NCI-H2196 (cell line): ENCODE data around the gene RGS19.
A peak's percentile ranks its signal among the peaks of the same experiment; 100 is the strongest.
"Not testable (repeated sequence)": the region's sequence is repeated elsewhere in the genome, so short reads cannot be mapped to it uniquely, and the experiment has no call there.

Experiments used
- DNase-seq: peaks from one replicate; lab custom pipeline; 2025; ENCODE audit not compliant: unreplicated experiment; lab: John Stamatoyannopoulos, UW

RGS19 gene, protein sequence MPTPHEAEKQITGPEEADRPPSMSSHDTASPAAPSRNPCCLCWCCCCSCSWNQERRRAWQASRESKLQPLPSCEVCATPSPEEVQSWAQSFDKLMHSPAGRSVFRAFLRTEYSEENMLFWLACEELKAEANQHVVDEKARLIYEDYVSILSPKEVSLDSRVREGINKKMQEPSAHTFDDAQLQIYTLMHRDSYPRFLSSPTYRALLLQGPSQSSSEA

DNA sequence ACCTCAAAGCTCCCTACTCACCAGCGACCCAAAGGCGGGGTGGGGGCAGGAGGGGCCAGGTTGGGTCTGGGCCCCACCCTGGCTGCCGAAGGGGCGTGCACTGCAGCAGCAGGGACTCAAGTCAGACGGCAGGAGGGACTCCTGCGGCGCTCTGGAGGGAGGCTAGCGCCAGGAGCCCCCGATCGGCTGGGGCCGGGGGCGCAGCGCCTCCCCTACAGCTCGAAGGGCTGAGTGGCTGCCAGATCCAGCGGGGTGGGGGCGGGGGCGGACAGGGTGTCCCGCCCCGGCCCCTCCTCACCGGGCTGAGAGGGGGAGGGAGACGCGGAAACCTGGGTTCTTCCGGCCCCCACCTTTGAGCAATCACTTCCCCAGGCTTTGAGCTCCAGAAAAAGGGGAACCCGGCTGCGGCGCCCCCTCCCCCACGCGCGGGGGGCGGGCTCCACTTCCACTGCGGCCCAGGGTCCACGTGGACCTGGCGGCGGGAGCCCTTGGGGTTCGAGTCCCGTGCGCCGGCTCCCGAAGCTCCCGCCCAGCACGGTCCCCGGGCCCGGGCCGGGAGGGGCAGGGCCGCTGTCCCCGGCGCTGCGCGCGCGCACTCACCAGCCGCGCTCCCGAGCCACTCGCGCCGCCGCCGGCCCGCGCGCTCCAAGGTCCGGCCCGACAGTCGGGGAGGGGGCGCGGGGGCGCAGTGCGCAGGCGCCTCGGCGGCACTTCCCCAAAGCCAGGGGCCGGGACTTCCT lies at the start of gene RGS19:
RGS19 (minus strand) TSS at position 246 of the 740 bp plus-strand sequence. CDS start 2,632 bp downstream, outside the sequence.
- DNase-seq = peak; percentile 87

DNA sequence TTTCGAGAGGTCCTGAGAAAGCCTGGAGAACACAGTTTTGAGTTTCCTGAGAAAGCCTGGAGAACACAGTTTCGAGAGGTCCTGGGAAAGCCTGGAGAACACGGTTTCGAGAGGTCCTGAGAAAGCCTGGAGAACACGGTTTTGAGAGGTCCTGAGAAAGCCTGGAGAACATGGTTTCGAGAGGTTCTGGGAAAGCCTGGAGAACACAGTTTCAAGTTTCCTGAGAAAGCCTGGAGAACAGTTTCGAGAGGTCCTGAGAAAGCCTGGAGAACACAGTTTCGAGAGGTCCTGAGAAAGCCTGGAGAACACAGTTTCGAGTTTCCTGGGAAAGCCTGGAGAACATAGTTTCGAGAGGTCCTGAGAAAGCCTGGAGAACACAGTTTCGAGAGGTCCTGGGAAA lies 44.2 kb upstream of the RGS19 start:
- not testable (repeated sequence) for DNase-seq

DNA sequence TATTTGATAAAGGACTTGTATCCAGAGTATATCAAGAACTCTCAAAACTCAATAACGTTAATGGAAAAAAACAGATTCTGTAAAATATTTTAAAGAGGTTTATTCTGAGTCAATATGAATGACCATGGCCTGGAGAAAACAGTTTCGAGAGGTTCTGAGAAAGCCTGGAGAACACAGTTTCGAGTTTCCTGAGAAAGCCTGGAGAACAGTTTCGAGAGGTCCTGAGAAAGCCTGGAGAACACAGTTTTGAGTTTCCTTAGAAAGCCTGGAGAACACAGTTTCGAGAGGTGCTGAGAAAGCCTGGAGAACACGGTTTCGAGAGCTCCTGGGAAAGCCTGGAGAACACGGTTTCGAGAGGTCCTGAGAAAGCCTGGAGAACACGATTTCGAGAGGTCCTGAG lies 43.6 kb upstream of the RGS19 start:
- DNase-seq = not testable (repeated sequence)

DNA sequence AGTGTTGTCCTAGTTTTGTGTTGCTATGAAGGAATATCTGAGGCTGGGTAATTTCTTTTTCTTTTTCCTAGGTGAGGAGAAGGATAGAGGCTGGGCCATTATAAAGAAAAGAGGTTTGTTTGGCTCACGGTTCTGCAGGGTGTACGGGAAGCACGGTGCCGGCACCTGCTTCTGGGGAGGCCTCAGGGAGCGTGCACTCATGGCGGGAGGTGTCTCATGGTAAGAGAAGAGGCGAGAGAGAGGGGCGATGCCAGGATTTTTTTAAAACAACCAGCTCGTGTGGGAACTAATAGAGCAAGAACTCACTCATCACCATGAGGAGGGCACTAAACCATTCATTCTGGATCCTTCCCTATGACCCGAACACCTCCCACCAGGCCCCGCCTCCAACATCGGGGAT lies 42.3 kb upstream of the RGS19 start:
- no peak for DNase-seq

DNA sequence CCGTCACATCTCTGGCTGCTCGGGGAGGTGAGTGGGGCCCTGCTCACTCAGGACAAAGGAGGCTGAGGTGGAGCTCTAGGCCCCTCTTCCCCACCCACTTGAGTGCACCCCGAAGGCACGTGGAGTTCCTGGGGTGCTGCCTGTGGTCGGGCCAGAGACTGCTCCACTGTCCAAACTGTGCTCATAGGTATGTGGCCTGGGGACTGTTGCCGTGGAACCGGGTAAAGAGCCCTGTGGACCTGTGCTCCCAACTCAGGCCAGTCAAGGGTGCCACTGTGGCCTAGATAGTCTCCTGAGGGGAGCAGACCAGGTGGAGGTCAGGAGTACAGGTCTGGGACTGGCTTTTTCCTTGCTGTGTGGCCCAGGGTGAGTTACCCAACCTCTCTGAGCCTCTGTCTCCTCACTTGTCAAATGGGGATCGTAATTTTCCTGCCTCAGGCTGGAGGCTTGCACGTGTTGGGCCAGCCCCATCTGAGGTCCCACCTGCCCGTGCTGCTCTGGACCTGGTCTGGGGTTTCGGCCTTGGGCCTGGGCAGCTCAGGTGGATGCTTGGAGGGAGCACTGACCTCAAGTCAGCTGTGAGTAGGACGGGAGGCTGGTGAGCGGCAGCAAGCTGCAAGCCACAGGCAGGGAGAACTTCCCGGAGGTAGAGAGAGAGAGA lies 40.5 kb upstream of the RGS19 start:
- no peak for DNase-seq

DNA sequence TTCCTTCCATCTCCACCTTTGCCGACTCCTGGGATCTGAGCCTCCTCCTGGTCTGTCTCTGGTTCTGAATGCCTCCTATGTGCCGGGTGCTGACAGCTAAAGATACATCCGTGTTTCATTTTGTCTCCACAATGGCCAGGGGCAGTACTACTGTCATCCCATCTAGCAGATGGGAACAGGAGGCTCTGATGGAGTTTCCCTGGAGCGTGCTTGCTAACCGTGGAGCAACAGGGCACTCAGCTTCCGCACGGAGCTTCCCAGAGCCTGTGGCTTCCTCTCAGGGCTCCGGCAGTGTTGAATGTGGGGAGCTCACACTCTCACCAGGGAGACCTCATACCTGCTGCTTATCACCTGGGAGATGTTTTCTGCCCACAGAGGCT lies 40.0 kb upstream of the RGS19 start:
- no peak for DNase-seq

DNA sequence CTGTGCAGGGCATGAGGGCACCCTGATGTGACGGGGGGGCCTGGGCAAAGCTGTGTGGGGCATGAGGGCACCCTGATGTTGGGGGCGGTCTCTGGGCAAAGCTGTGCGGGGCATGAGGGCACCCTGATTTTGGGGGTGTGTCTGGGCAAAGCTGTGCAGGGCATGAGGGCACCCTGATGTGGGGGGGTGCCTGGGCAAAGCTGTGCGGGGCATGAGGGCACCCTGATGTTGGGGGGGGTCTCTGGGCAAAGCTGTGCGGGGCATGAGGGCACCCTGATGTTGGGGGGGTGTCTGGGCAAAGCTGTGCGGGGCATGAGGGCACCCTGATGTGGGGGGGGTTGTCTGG lies 38.1 kb upstream of the RGS19 start:
- not testable (repeated sequence) for DNase-seq

DNA sequence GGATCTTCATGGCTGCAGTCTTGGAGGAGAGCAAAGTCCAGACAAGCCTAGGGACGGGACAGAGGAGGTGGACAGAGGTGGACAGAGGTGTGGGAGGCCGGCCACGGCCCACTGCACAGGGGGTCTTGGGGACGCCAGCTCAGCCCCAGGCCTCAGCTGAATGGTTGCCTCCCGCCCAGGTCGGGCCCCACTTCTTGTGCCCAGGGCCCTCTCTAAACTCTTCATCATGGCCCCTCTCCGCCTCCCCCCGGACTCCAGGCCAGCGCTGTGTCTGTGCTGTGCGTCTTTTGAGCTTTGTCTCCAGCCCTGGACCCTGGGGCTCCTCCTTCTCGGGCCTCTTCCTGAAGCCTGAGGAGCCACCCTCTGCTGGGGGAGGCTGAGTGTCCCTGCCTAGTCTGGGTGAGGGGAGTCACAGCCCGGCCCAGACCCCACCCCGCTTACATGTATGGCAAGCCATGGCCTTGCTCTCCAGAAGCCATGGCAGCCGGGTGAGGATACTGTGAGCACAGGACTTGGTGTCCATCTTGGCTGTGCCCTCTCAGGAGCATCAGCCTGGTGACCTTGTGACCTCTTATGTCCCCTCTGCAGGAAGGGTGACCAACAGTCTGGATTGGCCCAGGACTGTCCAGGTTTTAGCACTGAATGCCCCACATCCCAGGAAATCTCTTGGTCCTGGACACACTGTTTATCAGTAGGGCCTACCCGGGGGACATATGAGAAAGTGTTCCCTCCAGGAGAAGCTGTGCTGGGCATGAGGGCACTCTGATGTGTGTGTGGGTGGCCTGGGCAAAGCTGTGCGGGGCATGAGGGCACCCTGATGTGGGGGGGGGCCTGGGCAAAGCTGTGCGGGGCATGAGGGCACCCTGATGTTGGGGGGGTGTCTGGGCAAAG lies 37.5 kb upstream of the RGS19 start:
- no peak for DNase-seq

DNA sequence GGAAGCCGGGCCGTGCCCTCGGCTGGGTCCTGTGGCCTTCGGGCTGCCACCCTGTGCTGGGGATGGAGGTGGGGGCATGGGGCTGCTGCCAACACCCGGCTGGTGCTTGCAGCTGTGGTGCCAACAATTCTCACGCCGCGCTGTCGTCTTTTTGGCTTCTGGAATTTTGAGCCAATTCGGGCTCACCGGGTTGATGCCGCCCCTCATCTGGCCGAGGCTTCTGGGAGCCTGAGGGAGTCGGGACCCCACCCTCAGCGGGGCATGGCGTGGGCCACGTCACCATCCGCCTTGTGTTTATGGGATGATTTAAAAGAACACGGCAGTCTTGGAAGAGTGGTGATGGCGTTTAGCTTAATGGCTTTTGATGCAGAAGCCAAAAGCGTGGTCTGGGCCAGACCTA lies 36.7 kb upstream of the RGS19 start:
- no peak for DNase-seq

DNA sequence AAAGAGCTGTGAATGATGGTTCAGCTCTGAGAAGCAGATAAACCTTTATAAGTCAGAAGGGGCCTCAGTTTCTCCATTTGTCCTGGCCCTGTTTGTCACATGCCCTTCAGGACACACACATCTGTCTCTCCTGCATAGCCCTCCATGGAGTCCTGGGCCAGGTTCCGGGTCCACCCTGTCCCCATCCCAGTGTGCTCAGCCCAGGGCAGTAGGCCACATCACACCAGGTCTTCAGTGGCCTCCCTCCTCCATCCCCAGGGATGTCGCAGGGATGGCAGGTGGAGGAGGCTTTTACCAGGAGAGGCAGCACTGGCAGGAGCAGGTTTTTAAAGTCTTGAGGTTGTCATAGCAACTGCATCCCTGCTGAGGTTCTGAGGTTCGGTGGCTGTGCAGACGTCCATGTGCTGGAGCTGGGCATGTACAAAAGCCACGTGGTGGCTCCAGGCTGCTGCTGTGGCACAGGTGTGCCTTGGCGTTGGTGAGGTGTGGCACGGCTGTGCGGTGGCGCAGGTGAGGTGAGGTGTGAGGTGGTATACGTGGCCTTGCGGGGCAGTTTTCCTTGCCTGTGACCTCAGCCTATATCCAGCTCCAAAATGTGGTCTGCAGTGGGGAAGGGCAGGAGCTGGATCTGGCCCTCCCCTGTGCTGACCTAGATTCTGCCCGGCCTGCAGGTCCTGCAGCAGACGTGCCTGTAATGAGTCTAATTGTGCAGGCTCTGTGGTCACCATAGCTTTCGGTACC lies 36.0 kb upstream of the RGS19 start:
- DNase-seq = no peak

DNA sequence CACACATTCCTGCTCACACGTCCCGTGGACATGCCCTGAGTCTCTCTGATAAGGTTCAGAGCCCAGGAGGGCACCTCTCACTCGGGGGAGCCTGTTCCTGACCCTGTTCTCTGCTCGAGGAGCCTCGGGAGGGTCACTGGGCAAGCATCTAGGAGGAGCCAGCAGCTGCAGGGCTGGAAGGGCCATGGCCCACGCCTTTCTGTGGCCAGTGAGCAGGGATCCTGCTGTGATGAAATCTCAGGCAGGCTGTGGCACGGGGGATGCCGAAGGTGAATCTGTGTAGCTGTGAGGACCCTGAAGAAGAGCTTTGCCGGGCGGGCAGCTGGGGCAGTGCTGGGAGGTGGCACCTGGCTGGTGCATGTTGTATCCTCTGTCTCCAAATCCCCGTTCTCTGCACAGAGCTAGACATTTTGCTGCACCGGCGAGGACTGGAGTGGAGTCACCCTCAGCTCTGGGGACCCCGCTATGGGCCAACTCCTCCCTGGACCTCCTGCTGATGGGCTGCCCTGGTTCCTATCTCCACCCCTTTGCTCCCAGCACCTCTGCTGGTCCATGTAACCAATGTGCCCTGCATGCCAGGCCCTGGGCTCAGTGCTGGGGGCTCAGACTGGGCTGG lies 35.1 kb upstream of the RGS19 start:
- no peak for DNase-seq

DNA sequence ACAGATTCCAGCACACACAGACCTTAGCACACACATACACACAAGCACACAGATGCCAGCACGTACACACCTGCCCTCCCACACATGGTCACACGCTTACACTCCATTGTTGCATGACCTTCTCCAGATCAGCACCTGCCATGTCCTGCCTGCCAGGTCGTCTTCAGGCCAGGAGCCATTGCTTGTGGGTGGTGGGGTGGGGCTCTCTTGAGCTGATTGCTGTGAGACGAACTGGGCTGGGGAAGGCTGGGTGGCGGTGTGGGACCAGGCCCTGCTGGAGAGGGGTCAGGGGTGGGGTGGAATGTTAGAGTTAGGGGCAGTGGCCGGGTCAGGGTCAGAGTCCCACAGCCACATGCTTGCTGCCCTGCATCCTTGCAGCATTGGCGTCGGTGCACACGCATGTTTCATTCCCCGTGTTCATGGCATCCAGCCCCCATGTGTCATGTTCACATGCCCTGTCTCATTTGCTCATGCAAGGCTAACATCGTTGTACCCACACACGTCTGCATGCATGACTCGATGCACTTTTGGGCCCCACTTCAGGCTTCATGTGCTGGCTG lies 34.6 kb upstream of the RGS19 start:
- DNase-seq = no peak

DNA sequence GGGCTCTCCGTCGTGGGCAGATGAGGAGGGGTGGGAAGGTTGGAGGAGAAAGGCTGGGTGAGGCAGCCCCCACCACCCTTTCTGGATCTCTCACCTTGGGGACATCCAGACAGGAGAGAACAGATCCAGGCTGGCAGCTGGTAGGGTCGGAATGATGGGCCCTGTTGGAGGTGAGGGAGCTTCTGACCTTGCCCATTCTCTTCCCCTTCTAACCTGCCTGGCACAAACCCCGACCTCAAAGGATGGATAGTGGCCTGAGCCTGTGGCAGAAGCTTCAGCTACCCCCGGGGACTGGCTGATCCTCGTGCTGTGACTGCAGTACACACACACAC lies 34.1 kb upstream of the RGS19 start:
- DNase-seq = no peak

DNA sequence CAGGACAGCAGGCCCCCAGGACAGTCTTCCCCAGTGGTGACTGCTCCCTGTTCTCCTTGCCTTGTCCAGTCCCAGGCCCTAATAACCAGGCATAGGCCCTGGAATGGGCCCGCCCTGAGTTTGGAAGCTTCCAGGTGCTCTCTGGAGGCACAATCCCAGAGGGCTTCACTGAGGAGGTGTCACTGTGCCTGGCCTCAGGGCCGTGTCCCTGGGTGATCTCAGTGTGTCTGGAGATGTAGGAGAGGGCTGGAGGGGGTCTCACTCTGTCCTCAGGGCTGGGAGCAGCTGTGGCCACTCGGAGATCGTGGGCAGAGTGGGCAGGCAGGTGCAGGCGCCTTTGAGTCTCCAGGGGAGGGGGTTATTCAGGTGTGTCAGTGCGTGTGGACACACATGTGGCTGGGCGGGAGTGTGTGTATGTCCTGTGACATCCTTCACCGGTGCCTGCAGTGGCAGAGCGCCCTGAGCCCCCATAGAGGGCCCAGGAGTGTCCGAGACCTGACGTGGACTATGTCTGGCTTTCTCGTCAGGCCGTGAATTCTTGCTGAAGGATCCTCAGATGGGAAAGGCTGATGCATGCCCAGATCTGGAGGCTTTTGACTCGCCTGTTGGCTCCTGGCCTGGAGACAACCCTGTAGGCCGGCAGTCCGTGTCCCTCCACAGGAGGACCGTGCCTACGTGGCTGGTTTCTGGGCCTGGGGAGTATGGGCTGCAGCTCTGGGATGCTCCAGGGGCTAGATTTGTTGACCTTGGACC lies 33.5 kb upstream of the RGS19 start:
- no peak for DNase-seq

DNA sequence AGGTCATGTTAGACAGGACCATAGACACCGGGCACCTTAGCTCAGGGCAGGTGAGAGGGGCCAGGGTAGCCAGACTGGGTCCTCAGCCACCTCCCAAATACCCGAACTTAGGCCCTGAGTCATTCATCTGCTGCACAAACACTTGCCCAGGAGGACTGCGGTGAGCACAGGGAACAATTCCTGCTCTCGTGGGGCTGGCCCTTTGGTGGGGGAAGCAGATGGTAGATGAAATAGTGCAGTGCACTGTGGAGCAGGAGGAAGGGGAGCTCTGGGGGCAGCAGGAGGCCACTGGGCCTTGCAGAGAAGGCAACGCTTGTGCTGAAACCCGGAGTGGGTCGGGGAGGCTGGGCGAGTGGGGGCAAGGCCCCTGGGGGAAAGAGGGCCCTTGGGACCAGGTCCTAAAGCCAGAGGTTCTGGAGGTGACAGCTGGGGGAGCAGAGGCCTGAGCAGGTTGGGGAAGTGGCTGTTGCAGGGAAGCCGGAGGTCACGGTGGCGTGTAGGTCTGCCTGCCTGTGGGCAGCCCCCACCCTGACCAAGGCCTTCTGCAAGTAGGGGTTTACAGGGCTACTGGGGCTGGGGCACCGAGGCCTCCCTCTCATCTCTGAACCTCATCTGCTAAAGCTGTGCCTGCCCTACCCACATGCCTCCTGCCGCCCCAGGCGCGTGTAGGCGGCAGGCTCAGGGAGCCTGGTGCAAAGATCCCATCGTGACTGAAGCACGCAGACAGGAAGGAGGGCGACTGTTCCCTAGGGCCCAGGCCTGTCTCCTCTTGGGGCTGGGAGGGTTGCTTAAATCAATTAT lies 32.7 kb upstream of the RGS19 start:
- DNase-seq = no peak

DNA sequence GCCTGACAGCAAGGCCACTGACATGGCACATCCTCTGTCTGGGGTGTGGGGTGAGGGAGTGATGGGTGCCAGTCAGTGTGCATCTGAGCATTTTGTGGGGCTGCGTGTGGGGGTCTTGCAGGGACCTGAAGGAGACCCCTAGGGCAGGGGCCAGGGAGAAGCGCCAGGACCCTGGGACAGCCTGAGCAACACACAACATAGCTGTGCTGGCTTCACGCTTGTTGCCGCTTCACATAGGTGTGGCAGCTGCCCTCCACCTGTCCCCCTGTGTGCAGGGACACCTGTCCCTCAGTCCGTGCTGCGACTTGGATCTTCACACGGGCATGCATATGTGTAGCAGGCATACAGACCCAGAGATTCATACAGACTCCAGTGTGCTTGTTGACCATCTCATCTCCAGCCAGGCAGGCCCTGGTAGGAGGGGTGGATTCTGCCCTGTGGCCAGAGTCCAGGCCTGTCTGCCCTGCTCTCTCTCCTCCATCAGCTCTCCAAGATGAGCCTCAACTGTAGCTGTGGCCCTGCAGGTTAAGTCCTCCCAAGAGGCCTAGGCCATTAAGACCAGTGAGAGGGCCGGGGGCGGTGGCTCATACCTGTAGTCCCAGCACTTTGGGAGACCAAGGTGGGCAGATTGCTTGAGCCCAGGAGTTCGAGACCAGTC lies 31.2 kb upstream of the RGS19 start:
- no peak for DNase-seq

DNA sequence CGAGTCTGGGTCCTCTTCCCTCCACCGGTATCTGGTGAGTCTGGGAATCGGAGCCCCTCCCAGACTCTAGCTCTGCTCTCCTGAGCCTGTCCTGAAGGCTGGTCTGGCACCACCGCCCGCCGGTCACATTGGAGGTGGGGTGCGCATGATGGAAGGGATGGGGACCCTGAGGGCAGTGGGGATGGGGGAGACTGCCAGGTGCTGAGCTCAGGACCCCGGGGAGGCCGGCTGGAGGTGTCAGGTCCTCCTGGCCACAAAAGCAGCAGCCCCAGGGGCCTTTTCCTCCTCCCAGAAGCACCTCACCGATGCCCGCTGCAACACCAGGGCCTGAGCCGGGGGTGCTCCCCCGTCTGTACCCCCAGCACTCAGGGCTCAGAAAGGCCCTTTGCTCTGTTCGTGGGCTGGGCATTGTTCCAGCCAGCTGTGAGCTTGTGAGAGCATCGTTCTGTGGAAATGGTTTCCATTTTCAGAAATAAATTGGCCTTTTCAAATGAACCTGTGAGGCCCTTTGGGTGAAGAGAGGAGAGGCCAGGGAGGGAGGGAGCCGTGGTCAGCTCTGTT lies 30.6 kb upstream of the RGS19 start:
- DNase-seq = no peak
